ENCODE measurements around the gene SLC38A4. TPM values are rescaled to one million over a fixed set of nuclear protein-coding genes. Genes with fewer than 3 reads are reported as not detected.

Gene SLC38A4
- polyA plus RNA-seq, 4 donors: 20.9 to 37.7 (median 23.2) TPM

- DNase-seq (ENCODE audit: low read depth in 4 of 4, low spot score in 3 of 4): no peak
Measured at GRCh38 chr12:46815809-46816208, 10.0 kb downstream of the SLC38A4 start.

- no peak for DNase-seq (ENCODE audit: low read depth in 4 of 4, low spot score in 3 of 4)
Measured at GRCh38 chr12:46814143-46814542, 11.7 kb downstream of the SLC38A4 start.

- DNase-seq (ENCODE audit: low read depth in 4 of 4, low spot score in 3 of 4): no peak
Measured at GRCh38 chr12:46811185-46811584, 14.6 kb downstream of the SLC38A4 start.

GRCh38 chr12:46808955-46809697 is 16.7 kb downstream of the SLC38A4 start:
- DNase-seq (ENCODE audit: low read depth in 4 of 4, low spot score in 3 of 4): no peak

GRCh38 chr12:46808317-46808716 is 17.5 kb downstream of the SLC38A4 start:
- no peak for DNase-seq (ENCODE audit: low read depth in 4 of 4, low spot score in 3 of 4)

GRCh38 chr12:46804054-46804453 is 21.7 kb downstream of the SLC38A4 start:
- DNase-seq (ENCODE audit: low read depth in 4 of 4, low spot score in 3 of 4): no peak

- no peak for DNase-seq (ENCODE audit: low read depth in 4 of 4, low spot score in 3 of 4)
Measured at GRCh38 chr12:46803517-46803916, 22.3 kb downstream of the SLC38A4 start.

GRCh38 chr12:46801293-46801692 is 24.5 kb downstream of the SLC38A4 start:
- DNase-seq (ENCODE audit: low read depth in 4 of 4, low spot score in 3 of 4): no peak

GRCh38 chr12:46800160-46800559 is 25.6 kb downstream of the SLC38A4 start:
- DNase-seq (ENCODE audit: low read depth in 4 of 4, low spot score in 3 of 4): no peak

- no peak for DNase-seq (ENCODE audit: low read depth in 4 of 4, low spot score in 3 of 4)
Measured at GRCh38 chr12:46798648-46799047, 27.1 kb downstream of the SLC38A4 start.

- DNase-seq (ENCODE audit: low read depth in 4 of 4, low spot score in 3 of 4): no peak
Measured at GRCh38 chr12:46798056-46798455, 27.7 kb downstream of the SLC38A4 start.

- no peak for DNase-seq (ENCODE audit: low read depth in 4 of 4, low spot score in 3 of 4)
Measured at GRCh38 chr12:46795988-46796387, 29.8 kb downstream of the SLC38A4 start.

GRCh38 chr12:46794593-46795190 is 31.1 kb downstream of the SLC38A4 start:
- no peak for DNase-seq (ENCODE audit: low read depth in 4 of 4, low spot score in 3 of 4)

- DNase-seq (ENCODE audit: low read depth in 4 of 4, low spot score in 3 of 4): no peak
Measured at GRCh38 chr12:46792925-46793324, 32.9 kb downstream of the SLC38A4 start.

- DNase-seq (ENCODE audit: low read depth in 4 of 4, low spot score in 3 of 4): no peak
Measured at GRCh38 chr12:46790066-46790465, 35.7 kb downstream of the SLC38A4 start.

- DNase-seq (ENCODE audit: low read depth in 4 of 4, low spot score in 3 of 4): no peak
Measured at GRCh38 chr12:46788072-46788887, 37.5 kb downstream of the SLC38A4 start.

GRCh38 chr12:46787496-46788055 is 38.2 kb downstream of the SLC38A4 start:
- no peak for DNase-seq (ENCODE audit: low read depth in 4 of 4, low spot score in 3 of 4)

GRCh38 chr12:46786774-46787173 is 39.0 kb downstream of the SLC38A4 start:
- no peak for DNase-seq (ENCODE audit: low read depth in 4 of 4, low spot score in 3 of 4)

- no peak for DNase-seq (ENCODE audit: low read depth in 4 of 4, low spot score in 3 of 4)
Measured at GRCh38 chr12:46785382-46785781, 40.4 kb downstream of the SLC38A4 start.

GRCh38 chr12:46783871-46784270 is 41.9 kb downstream of the SLC38A4 start:
- no peak for DNase-seq (ENCODE audit: low read depth in 4 of 4, low spot score in 3 of 4)

- DNase-seq (ENCODE audit: low read depth in 4 of 4, low spot score in 3 of 4): no peak
Measured at GRCh38 chr12:46779879-46780278, 45.9 kb downstream of the SLC38A4 start.
